ENCODE results near the gene CHN1.

Gene CHN1

GRCh38 chr2:174918886-174919526 is 86.2 kb downstream of the CHN1 start:
- no peak for DNase-seq

- no peak for DNase-seq
These were observed 88.8 kb downstream of the CHN1 start for GRCh38 chr2:174916270-174916930.

- DNase-seq = no peak
These were observed 90.1 kb downstream of the CHN1 start for GRCh38 chr2:174914853-174915760.

GRCh38 chr2:174908284-174908683 is 96.9 kb downstream of the CHN1 start:
- DNase-seq = no peak

- DNase-seq = no peak
These were observed 102.0 kb downstream of the CHN1 start for GRCh38 chr2:174903264-174903556.

GRCh38 chr2:174902506-174903263 is 102.5 kb downstream of the CHN1 start:
- peak; percentile 44 for DNase-seq

- peak; percentile 17 for DNase-seq
These were observed 104.1 kb downstream of the CHN1 start for GRCh38 chr2:174901075-174901474.

GRCh38 chr2:174897286-174897685 is 107.9 kb downstream of the CHN1 start:
- DNase-seq = no peak

GRCh38 chr2:174893018-174893417 is 112.2 kb downstream of the CHN1 start:
- no peak for DNase-seq

- no peak for DNase-seq
These were observed 112.6 kb downstream of the CHN1 start for GRCh38 chr2:174892546-174892945.

GRCh38 chr2:174888646-174889271 is 116.4 kb downstream of the CHN1 start:
- no peak for DNase-seq

GRCh38 chr2:174888146-174888545 is 117.0 kb downstream of the CHN1 start:
- no peak for DNase-seq

GRCh38 chr2:174882416-174882815 is 122.8 kb downstream of the CHN1 start:
- no peak for DNase-seq

- DNase-seq = no peak
These were observed 123.5 kb downstream of the CHN1 start for GRCh38 chr2:174881678-174882077.

GRCh38 chr2:174878537-174879147 is 126.5 kb downstream of the CHN1 start:
- DNase-seq = no peak

GRCh38 chr2:174877751-174878150 is 127.4 kb downstream of the CHN1 start:
- DNase-seq = no peak

- no peak for DNase-seq
These were observed 127.9 kb downstream of the CHN1 start for GRCh38 chr2:174877301-174877700.

GRCh38 chr2:174874085-174874484 is 131.1 kb downstream of the CHN1 start:
- no peak for DNase-seq

- no peak for DNase-seq
These were observed 131.7 kb downstream of the CHN1 start for GRCh38 chr2:174873471-174873870.

- no peak for DNase-seq
These were observed 134.4 kb downstream of the CHN1 start for GRCh38 chr2:174870787-174871186.

GRCh38 chr2:174868878-174869277 is 136.3 kb downstream of the CHN1 start:
- DNase-seq = no peak

- DNase-seq = no peak
These were observed 138.8 kb downstream of the CHN1 start for GRCh38 chr2:174866421-174866820.
